ENCODE data around the gene FAF1. TPM values are rescaled to one million over a fixed set of nuclear protein-coding genes. Genes with fewer than 3 reads are reported as not detected.

FAF1 gene
- total RNA-seq, 2 donors from 2014 or later: 17.8 to 27.5 TPM

DNA sequence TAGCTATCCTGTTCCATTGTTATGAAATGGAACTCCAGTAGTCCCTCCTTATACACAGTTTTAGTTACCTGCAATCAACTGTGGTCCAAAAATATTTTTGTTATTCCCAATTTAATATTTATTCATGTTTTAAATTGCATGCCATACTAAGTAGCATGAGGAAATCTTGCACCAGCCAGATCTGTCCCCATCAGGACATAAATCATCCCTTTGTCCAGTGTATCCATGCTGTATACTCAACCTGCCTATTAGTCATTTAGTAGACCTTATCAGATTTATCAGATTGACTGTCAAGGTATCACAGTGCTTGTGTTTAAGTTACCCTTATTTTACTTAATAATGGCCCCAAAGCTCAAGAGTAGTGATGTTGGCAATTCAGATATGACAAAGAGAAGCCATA lies 328.9 kb downstream of the FAF1 start:
- H3K27ac ChIP-seq: no peak overlapping the region
- no peak for TF ChIP-seq POLR2A (IDR thresholded peaks at IDR 0.05)
- TF ChIP-seq, protein P1, sequence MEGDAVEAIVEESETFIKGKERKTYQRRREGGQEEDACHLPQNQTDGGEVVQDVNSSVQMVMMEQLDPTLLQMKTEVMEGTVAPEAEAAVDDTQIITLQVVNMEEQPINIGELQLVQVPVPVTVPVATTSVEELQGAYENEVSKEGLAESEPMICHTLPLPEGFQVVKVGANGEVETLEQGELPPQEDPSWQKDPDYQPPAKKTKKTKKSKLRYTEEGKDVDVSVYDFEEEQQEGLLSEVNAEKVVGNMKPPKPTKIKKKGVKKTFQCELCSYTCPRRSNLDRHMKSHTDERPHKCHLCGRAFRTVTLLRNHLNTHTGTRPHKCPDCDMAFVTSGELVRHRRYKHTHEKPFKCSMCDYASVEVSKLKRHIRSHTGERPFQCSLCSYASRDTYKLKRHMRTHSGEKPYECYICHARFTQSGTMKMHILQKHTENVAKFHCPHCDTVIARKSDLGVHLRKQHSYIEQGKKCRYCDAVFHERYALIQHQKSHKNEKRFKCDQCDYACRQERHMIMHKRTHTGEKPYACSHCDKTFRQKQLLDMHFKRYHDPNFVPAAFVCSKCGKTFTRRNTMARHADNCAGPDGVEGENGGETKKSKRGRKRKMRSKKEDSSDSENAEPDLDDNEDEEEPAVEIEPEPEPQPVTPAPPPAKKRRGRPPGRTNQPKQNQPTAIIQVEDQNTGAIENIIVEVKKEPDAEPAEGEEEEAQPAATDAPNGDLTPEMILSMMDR (IDR thresholded peaks at IDR 0.05): no peak
- H3K4me3 ChIP-seq: no peak overlapping the region
- ATAC-seq: no peak
- no peak for DNase-seq
- intact Hi-C loops (cut with DNase I): no loop called here
- no peaks in the 10 kb centered on the region for H3K9me3 ChIP-seq
- no peaks in the 10 kb centered on the region for H3K4me1 ChIP-seq
- no peaks in the 10 kb centered on the region for H3K36me3 ChIP-seq (replicated peaks in 1 of 2; ENCODE audit: insufficient read depth in 1 of 2, low read depth in 2 of 2)
- no peaks in the 10 kb centered on the region for H3K27me3 ChIP-seq

DNA sequence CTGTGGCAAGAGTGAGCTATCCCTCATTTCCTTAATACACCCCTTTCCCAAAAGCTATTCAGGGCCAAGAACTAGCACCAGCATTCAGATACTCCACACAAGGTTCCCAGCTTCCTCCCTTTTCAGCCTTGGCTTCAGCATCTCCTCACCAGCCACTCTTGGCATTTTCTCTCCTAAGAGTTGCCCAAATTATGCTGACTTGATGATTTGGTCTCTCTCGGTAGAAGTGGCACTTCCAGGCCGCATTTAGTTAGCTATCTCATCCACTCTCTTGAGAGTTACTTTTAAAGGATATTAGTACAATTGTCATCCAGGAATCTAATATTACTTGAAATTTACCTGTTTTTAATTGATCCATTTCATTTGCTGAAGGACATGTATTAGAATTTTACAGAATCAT lies 337.8 kb downstream of the FAF1 start:
- 97 to 100% methylated on average over 2 of the region's 2 CpGs for WGBS, 2 donors
- Histone ChIP-seq H3K4me1 (no peaks in the 10 kb centered on the region), H3K4me3 (no peak overlapping the region), H3K36me3 (replicated peaks in 1 of 2; ENCODE audit: insufficient read depth in 1 of 2, low read depth in 2 of 2) (no peaks in the 10 kb centered on the region), H3K9me3 (no peaks in the 10 kb centered on the region), H3K27ac (no peak overlapping the region), H3K27me3 (no peaks in the 10 kb centered on the region)
- no peak for ATAC-seq
- no peak for TF ChIP-seq POLR2A (IDR thresholded peaks at IDR 0.05)
- TF ChIP-seq, protein P1 (IDR thresholded peaks at IDR 0.05): no peak
- DNase-seq: no peak
- intact Hi-C loops (cut with DNase I): no loop called here

DNA sequence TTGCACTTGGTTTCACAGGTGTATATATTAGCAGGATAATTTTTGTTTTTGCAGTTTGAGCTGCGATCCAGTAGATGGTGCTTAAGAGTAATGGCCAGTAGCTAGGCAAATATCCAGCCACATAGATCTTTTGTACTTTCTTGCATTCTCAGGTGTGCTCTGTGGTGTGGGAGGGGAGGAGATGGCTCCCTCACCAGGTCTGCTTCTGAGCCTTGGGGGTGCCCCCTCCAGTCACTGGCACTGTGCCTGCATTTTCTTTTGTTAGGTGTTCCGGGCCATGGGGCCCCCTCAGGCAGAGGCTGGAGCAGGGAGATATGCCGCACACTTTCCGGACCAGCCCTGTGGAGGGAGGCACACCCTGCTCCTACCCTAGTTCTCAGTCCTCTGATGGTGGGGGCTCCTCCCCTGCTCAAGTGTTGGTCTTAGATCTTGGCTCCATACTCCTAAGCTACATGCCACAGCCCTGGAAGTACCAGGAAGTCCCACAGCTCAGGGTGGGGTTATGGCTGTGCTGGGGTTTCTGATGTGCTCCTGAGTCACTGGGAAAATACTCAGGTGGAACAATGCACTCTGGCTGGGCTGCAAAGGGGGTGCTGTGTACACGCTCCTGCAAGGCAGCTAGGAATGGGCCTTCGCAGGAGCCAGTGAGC lies 339.3 kb downstream of the FAF1 start:
- peak; percentile 21 for ATAC-seq
- intact Hi-C loops (cut with DNase I): no loop called here
- no peaks in the 10 kb centered on the region for H3K9me3 ChIP-seq
- TF ChIP-seq, protein P1 (IDR thresholded peaks at IDR 0.05): peak in 5 of 7 experiments; percentile 18 to 44 (median 34)
- TF ChIP-seq POLR2A (IDR thresholded peaks at IDR 0.05): no peak
- no peaks in the 10 kb centered on the region for H3K36me3 ChIP-seq (replicated peaks in 1 of 2; ENCODE audit: insufficient read depth in 1 of 2, low read depth in 2 of 2)
- peak in 3 of 4 donors; percentile 22 to 37 (median 28) for DNase-seq
- no peak overlapping the region for H3K27ac ChIP-seq
- H3K4me1 ChIP-seq: no peaks in the 10 kb centered on the region
- 85 to 98% methylated on average over 4 to 6 of the region's 6 CpGs for WGBS, 2 donors
- no peaks in the 10 kb centered on the region for H3K27me3 ChIP-seq
- H3K4me3 ChIP-seq: no peak overlapping the region

DNA sequence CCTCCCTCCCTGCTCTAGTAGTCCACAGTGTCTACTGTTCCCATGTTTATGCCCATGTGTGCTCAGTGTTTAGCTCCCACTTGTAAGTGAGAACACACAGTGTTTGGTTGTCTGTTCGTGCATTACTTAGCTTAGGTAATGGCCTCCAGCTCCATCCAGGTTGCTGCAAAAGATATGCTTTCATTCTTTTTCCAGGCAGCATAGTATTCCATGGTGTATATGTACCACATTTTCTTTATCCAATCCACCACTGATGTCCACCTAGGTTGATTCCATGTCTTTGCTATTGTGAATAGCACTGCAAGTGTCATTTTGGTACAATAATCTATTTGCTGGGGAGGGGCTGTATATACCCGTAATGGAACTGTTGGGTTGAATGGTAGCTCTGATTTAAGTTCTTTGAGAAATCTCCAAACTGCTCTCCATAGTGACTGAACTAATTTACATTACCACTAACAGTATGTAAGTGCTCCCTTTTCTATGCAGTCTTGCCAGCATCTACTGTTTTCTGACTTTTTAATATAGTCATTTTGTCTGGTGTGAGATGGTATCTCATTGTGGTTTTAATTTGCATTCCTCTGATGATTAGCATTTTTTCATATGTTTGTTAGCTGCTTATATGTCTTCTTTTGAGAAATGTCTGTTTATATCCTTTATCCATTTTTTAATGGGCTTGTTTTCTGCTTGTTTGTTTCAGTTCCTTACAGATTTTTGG lies 344.9 kb downstream of the FAF1 start:
- Histone ChIP-seq H3K36me3 (replicated peaks in 1 of 2; ENCODE audit: insufficient read depth in 1 of 2, low read depth in 2 of 2) (no peaks in the 10 kb centered on the region), H3K4me3 (no peak overlapping the region), H3K4me1 (no peaks in the 10 kb centered on the region), H3K9me3 (no peaks in the 10 kb centered on the region), H3K27ac (no peak overlapping the region), H3K27me3 (no peaks in the 10 kb centered on the region)
- no peak for DNase-seq
- WGBS, 2 donors: 100% methylated on average over 2 of the region's 2 CpGs
- TF ChIP-seq POLR2A (IDR thresholded peaks at IDR 0.05): no peak
- TF ChIP-seq, protein P1 (IDR thresholded peaks at IDR 0.05): no peak
- intact Hi-C loops (cut with DNase I): no loop called here
- ATAC-seq: no peak
